HCT116 (cell line): ENCODE data around the gene CCDC57.

ENCODE experiments used
- EZH2 ChIP-seq: fragments of 200-600 bp; sonication (generic); IDR thresholded peaks from 2 replicates; pipeline ENCODE4 v1.6.1; 2017; ENCODE audit warnings: antibody characterized with exemption, mixed run types
- FOSL1 ChIP-seq: IDR thresholded peaks from 2 replicates; pipeline ENCODE4 v1.6.1; 2012; ENCODE audit warnings: low read depth
- REST ChIP-seq: IDR thresholded peaks from 2 replicates; pipeline ENCODE4 v1.6.1; 2012; ENCODE audit warnings: low read depth
- SIN3A ChIP-seq: IDR thresholded peaks from 2 replicates; pipeline ENCODE4 v1.6.1; 2012; ENCODE audit warnings: low read depth
- TCF7L2 ChIP-seq: IDR thresholded peaks from 2 replicates; pipeline ENCODE4 v1.7.0; 2011; ENCODE audit warnings: borderline replicate concordance, inconsistent platforms; ENCODE audit not compliant: insufficient read depth, insufficient read length; ENCODE audit errors: extremely low read depth
- ZFX ChIP-seq: fragments of 450-650 bp; IDR thresholded peaks from 2 replicates; pipeline ENCODE4 v1.6.1; 2017

- no peak for TF ChIP-seq SIN3A
- TF ChIP-seq EZH2, result no peak
- no peak for TF ChIP-seq ZFX
- no peak for TF ChIP-seq REST
- no peak for TF ChIP-seq FOSL1
- no peak for TF ChIP-seq TCF7L2
Measured at GRCh38 chr17:82092995-82093751, 119.5 kb downstream of the CCDC57 start.
